Mesodermal cell (in vitro differentiated cells): ENCODE measurements around the gene ZNF207.

Experiments
- H3K27ac ChIP-seq: 2 replicates; pipeline ENCODE4 v1.7.0; 2013; ENCODE audit warnings: mild to moderate bottlenecking, low read depth, low read length, moderate library complexity; ENCODE audit not compliant: severe bottlenecking
- H3K36me3 ChIP-seq: 2 replicates; pipeline ENCODE4 v1.7.1; 2013; ENCODE audit warnings: mild to moderate bottlenecking, low read length, moderate library complexity; ENCODE audit not compliant: control insufficient read depth, insufficient read depth
- H3K4me1 ChIP-seq: one replicate; pipeline ENCODE4 v1.7.1; 2013; ENCODE audit warnings: mild to moderate bottlenecking, low read length; ENCODE audit not compliant: insufficient read depth, control insufficient read depth, poor library complexity, severe bottlenecking
- H3K4me3 ChIP-seq: 2 replicates; pipeline ENCODE4 v1.7.0; 2013; ENCODE audit warnings: low read length, control low read depth, mild to moderate bottlenecking; ENCODE audit not compliant: insufficient read depth, poor library complexity, severe bottlenecking; ENCODE audit errors: extremely low read depth
- H3K9me3 ChIP-seq: 2 replicates; pipeline ENCODE4 v1.7.1; 2013; ENCODE audit warnings: mild to moderate bottlenecking, low read length, moderate library complexity; ENCODE audit not compliant: control insufficient read depth
- WGBS, 2 experiments: methylation state at CpG; one replicate each; pipeline ENCODE4 v1.1.5; 2013; ENCODE audit warnings: missing lambda C conversion rate in 2 of 2; ENCODE audit not compliant: insufficient coverage in 2 of 2; 5-methylcytosine and 5-hydroxymethylcytosine counted together

Gene ZNF207

DNA sequence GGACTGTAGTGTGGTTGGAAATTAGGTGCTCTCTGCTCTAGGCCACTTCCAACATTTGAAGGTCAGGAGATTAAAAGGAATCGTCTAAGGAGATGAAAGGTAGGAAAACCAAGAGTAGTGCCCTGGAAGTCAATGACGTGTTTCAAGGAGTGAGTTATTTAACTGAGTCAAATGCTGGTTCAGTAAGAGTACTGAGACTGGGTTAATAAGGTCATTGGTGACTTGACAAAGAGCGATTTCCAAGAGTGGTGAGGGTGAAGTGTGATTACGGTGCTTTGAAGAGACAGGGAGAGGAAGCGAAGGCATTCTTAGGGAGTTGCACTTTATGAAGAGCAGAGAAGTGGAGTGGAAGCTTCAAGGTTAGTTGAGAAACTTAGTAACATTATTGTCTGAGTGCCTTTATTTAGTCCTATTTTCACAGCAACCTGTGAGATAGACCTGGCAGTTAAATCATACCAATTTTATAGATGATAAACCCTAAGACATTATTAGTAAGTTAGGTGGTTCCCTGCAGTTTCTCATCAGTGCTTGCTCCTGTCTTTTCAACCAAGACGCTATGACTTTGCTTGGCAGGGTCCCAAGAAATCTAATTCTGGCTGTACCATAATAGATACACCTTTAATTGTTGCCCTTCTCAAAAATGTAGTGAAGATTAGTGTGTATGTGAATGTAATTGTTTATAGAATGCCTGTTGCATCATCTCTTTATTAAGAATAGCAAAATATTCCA is 5.9 kb downstream of the ZNF207 start:
- Histone ChIP-seq H3K9me3 (no peaks in the 10 kb centered on the region), H3K36me3 (peaks cover 89% of the 10 kb centered on the region), H3K4me1 (peaks cover 14% of the 10 kb centered on the region), H3K27ac (no peak overlapping the region), H3K4me3 (no peak overlapping the region)
- WGBS, 2 experiments = 94 to 97% methylated on average over 5 of the region's 6 CpGs

DNA sequence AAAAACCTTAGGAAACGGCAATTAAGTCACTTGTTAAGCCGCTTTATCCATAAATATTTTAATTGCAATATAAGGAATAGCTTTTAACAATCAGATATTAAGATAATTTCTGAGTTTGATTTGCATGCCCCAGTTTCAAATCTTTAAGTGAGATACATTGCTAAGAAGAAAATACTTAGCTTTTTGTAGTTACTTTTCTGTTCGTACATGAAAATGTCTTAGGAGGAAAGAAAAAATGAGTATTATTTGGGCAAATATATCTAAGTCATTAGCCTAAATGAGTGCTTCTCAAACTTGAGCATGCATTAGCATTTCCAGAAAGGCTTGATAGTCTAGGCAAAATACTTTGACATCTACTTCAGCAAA is 6.4 kb downstream of the ZNF207 start:
- peaks cover 95% of the 10 kb centered on the region for H3K36me3 ChIP-seq
- no peak overlapping the region for H3K4me3 ChIP-seq

DNA sequence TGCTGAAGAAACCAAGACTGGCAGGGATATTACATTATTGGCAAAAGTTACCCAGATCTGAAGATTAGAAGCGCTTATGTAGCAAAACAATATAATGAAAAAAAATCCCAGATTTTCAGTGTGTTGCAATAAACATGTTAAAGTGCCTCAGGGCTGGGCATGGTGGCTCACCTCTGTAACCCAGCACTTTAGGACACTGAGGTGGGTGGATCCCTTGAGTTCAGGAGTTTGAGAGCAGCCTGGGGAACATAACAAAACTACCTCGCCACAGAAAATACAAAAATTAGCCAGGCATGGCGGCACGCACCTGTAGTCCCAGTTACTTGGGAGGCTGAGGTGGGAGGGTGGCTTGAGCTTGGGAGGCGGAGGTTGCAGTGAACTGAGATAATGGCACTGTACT is 6.8 kb downstream of the ZNF207 start:
- H3K9me3 ChIP-seq = no peaks in the 10 kb centered on the region
- peaks cover 94% of the 10 kb centered on the region for H3K36me3 ChIP-seq
- 96 to 97% methylated on average over 4 of the region's 5 CpGs for WGBS, 2 experiments
- H3K4me1 ChIP-seq = peaks cover 14% of the 10 kb centered on the region
- peak overlapping the region; percentile 23 for H3K27ac ChIP-seq
- H3K4me3 ChIP-seq = no peak overlapping the region

More for the DNA sequence above, 6.4 kb downstream of the ZNF207 start:
- no peak overlapping the region for H3K27ac ChIP-seq
- no peaks in the 10 kb centered on the region for H3K9me3 ChIP-seq
- H3K4me1 ChIP-seq = peaks cover 14% of the 10 kb centered on the region
- 100% methylated on average over 1 of the region's 3 CpGs; no CpG with 5 or more reads in 1 of the 2 experiments for WGBS, 2 experiments

DNA sequence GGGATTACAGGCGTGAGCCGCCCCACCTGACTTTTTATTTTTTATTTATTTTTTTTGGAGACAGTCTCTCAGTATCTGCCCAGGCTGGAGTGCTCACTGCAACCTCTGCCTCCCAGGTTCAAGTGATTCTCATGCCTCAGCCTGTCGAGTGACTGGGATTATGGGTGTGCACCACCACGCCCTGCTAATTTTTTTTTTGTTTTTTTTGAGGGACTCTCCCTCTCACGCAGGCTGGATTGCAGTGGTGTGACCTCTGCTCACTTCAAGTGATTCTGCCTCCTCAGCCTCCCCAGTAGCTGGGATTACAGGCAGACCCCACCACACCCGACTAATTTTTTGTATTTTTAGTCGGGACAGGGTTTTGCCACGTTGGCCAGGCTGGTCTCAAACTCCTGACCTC is 7.7 kb downstream of the ZNF207 start:
- H3K4me3 ChIP-seq = no peak overlapping the region
- no peaks in the 10 kb centered on the region for H3K9me3 ChIP-seq
- peaks cover 9% of the 10 kb centered on the region for H3K4me1 ChIP-seq
- no peak overlapping the region for H3K27ac ChIP-seq
- H3K36me3 ChIP-seq = peaks cover 93% of the 10 kb centered on the region
- WGBS, 2 experiments = 95 to 97% methylated on average over 6 to 7 of the region's 8 CpGs

DNA sequence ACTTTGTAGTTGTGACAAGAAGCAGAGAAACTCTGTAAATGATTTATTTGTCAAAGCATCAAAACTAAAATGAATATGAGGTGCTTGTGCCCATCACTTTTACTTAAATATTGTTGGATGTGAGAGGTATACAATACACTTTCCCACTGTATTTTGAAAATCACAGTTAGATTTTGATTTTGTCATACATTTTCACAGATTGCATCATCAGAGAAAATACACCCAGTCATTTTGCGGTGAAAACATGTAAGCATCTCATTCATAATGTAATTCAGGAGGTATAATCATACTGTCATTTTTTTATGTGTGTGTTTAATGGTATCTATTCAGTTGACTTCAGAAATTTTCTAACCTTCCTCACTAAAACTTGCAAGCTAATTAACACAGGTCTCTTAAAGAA is 11.3 kb downstream of the ZNF207 start:
- H3K36me3 ChIP-seq = peaks cover 90% of the 10 kb centered on the region
- no CpG with 5 or more reads among the region's 1 CpG for WGBS, 2 experiments
- H3K27ac ChIP-seq = no peak overlapping the region
- H3K4me1 ChIP-seq = no peaks in the 10 kb centered on the region
- H3K9me3 ChIP-seq = no peaks in the 10 kb centered on the region
- H3K4me3 ChIP-seq = no peak overlapping the region

DNA sequence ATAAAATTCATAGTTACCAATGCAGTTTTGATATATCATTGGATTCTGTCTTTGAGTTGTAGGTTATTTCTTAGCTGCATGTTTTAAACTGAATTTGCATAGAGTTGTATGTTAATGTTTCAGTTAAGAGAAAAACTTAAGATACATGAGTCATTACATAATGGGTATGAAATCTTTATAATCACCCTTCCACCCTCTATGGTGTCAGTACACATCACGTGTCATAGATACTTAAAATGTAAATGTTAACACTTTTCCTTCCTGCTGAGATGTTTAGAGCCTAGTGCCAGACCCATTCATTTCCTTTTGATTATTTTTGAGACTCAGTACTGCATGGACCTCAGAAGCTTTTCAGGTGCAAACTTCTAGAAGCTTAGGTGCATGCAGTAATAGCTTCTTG is 20.5 kb downstream of the ZNF207 start:
- Histone ChIP-seq H3K27ac (no peak overlapping the region), H3K4me1 (no peaks in the 10 kb centered on the region), H3K4me3 (no peak overlapping the region), H3K36me3 (peaks cover 90% of the 10 kb centered on the region), H3K9me3 (no peaks in the 10 kb centered on the region)
- no CpG with 5 or more reads among the region's 1 CpG for WGBS, 2 experiments

DNA sequence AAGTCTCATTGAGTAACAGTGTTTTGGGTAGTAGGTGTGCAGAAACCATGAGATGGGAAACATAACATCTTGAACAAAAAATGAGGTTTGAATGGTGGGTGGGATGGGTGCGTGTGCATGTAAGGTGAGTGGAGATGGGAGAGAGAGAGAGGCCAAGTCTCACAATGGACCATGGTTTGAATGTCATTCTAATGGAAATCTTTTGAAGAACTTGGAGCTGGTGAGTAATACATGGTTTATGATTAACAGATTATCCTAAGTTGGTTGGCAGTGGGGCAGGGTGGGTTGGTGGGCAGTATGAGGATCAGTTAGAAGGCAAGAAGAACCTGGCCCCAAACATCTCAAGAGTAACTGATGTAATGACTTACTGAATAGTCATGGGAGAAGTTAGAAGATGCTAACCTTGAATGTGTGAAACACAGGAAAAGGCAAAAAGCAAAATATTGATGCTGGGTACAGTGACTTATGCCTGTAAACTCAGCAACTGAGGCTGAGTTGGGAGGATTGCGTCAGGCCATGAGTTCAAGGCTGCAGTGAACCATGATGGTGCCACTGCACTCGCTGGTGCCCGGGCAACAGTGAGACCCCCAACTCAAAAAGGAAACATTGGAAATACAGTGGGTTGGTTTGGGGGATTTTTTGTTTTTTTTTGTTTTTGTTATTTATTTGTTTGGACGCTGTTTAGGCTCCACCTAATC is 32.7 kb downstream of the ZNF207 start:
- Histone ChIP-seq H3K4me1 (no peaks in the 10 kb centered on the region), H3K9me3 (no peaks in the 10 kb centered on the region), H3K36me3 (peaks cover 63% of the 10 kb centered on the region), H3K27ac (no peak overlapping the region), H3K4me3 (no peak overlapping the region)
- WGBS, 2 experiments = 98 to 100% methylated on average over 5 of the region's 5 CpGs

DNA sequence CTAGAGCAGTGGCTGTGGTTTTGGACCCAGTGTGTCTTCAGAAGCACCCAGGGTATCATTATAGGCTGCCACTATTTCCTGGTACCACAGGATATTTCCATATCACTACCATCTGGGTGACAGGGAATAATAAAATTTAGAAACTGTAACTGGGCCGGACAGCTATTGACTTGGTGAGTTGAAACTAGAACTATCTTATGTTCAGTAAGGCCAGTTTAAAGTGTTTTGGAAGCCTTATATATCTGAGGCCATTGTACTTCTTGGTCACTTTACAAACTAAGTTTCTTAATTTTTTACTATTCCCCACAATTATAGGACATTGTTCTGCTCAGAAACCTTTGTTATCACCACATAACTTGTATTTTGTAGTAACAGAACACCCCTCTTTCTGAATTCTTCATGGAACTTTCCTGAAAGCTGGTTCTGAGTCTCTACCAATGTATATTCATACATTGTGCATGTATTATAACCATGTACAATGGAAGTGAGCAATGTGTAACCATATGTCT is 34.0 kb downstream of the ZNF207 start:
- 100% methylated on average over 1 of the region's 1 CpG; no CpG with 5 or more reads in 1 of the 2 experiments for WGBS, 2 experiments
- Histone ChIP-seq H3K36me3 (peaks cover 58% of the 10 kb centered on the region), H3K9me3 (no peaks in the 10 kb centered on the region), H3K27ac (no peak overlapping the region), H3K4me1 (no peaks in the 10 kb centered on the region), H3K4me3 (no peak overlapping the region)

DNA sequence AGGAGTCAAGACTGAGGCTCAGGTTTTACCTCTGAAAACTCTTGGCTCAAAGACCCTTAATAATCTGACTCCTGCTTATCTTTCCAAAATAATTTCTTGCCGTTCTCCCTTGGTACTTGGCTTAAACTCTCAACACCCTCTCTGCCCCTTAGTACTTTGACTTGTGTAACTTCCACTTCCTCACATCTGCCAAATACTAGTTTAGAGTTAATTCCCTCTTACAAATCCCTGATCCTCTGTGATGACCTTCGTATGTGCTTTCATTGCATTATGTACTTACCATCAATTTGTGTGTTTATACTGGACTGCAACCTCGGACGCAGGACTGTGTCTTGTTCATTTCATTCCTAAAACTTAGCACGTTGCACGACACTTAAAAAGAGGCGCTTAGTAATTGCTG is 35.2 kb downstream of the ZNF207 start:
- Histone ChIP-seq H3K9me3 (no peaks in the 10 kb centered on the region), H3K36me3 (peaks cover 57% of the 10 kb centered on the region), H3K27ac (no peak overlapping the region), H3K4me1 (no peaks in the 10 kb centered on the region), H3K4me3 (no peak overlapping the region)
- 100% methylated on average over 1 to 4 of the region's 7 CpGs for WGBS, 2 experiments

DNA sequence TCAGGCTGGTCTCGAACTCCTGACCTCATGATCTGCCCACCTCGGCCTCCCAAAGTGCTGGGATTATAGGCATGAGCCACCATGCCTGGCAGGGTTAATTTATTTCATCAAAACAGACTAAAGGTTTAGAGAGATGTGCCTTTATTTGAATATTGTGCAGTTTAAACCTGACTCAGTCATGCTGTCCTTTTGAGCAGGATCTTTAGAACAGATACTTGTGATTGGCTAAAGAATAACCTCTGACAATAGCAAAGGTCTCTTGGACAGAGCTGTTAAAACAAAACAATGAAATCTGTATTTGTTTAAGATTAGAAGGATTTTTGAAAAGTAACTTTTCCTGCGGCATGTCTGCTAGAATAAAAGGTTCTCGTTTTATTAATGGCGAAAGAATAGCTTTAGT is 36.0 kb downstream of the ZNF207 start:
- Histone ChIP-seq H3K4me1 (no peaks in the 10 kb centered on the region), H3K27ac (no peak overlapping the region), H3K36me3 (peaks cover 51% of the 10 kb centered on the region), H3K4me3 (no peak overlapping the region), H3K9me3 (no peaks in the 10 kb centered on the region)
- WGBS, 2 experiments = 98% methylated on average over 3 to 5 of the region's 5 CpGs

DNA sequence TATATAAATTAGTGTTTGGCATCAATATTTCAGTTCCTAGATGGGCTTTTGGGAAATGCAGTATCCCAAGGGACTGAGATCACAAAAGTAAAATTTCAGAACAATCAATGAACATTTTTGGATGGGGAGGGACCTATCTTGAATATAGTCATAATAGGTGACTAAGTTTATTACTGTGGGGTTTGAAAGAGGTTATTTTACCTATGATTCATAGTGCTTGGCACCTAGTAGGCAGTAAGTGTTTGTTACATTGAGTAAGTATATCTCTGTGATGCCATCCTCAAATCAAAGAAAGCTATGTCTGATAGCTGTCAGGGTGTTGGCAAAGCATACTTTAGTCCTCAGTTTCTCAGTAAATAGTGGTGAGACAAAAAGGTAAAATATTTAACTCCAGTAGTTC is 36.9 kb downstream of the ZNF207 start:
- Histone ChIP-seq H3K9me3 (no peaks in the 10 kb centered on the region), H3K27ac (no peak overlapping the region), H3K4me1 (no peaks in the 10 kb centered on the region), H3K4me3 (no peak overlapping the region), H3K36me3 (peaks cover 46% of the 10 kb centered on the region)
